ENCODE data around the gene SGCB.

Gene SGCB

GRCh38 chr4:52006887-52007286 is 31.2 kb downstream of the SGCB start:
- no peak overlapping the region for H3K23ac ChIP-seq (ENCODE audit: low read length in 2 of 2)
- no peaks in the 10 kb centered on the region for H3K27me3 ChIP-seq (ENCODE audit: control insufficient read depth in 1 of 2, insufficient read depth in 1 of 2, low read length in 2 of 2)
- H2AFZ ChIP-seq (ENCODE audit: low read depth, low read length) = no peak overlapping the region
- no peak overlapping the region for H3K4ac ChIP-seq (ENCODE audit: low read depth in 1 of 2, low read length in 2 of 2)
- H3K27ac ChIP-seq (ENCODE audit: low read length, poor library complexity, severe bottlenecking) = no peak overlapping the region
- H3K36me3 ChIP-seq (ENCODE audit: control insufficient read depth in 1 of 2, insufficient read depth in 2 of 2, low read depth in 1 of 2, low read length in 2 of 2) = peaks cover 0 to 44% of the 10 kb centered on the region in 2 experiments
- no peak overlapping the region for H2BK12ac ChIP-seq (ENCODE audit: low read length in 2 of 2)
- whole genome bisulfite sequencing = 100% methylated on average over 3 of the region's 4 CpGs
- no peak overlapping the region for H3K4me2 ChIP-seq (ENCODE audit: low read length, poor library complexity, severe bottlenecking)
- no peak overlapping the region for H3K18ac ChIP-seq (ENCODE audit: low read depth in 1 of 2, low read length in 2 of 2)
- H3K9ac ChIP-seq (ENCODE audit: low read length) = no peak overlapping the region
- H3K79me1 ChIP-seq (replicated peaks; ENCODE audit: low read length, poor library complexity, severe bottlenecking) = no peaks in the 10 kb centered on the region
- no peak overlapping the region for H3K14ac ChIP-seq (ENCODE audit: low read length in 2 of 2)
- H2AK5ac ChIP-seq (ENCODE audit: low read length, severe bottlenecking) = no peak overlapping the region
- no peaks in the 10 kb centered on the region for H3K4me1 ChIP-seq (ENCODE audit: control insufficient read depth, insufficient read depth, low read depth, low read length)
- no peak overlapping the region for H4K8ac ChIP-seq (ENCODE audit: low read length)
- H4K91ac ChIP-seq (ENCODE audit: low read length) = no peak overlapping the region
- no peak overlapping the region for H2BK120ac ChIP-seq (ENCODE audit: low read depth, low read length)
- H3K4me3 ChIP-seq (ENCODE audit: insufficient read depth in 1 of 2, low read depth in 1 of 2, low read length in 2 of 2) = no peak overlapping the region
- H2BK5ac ChIP-seq (ENCODE audit: low read depth, low read length, poor library complexity, severe bottlenecking) = no peak overlapping the region
- peaks cover 6% of the 10 kb centered on the region for H3K9me3 ChIP-seq (ENCODE audit: control insufficient read depth, low read length)
- no peak overlapping the region for H2BK15ac ChIP-seq (ENCODE audit: low read depth, poor library complexity, severe bottlenecking)
- no peak for DNase-seq

- no peak overlapping the region for H4K91ac ChIP-seq (ENCODE audit: low read length)
- no peak for DNase-seq
- H3K14ac ChIP-seq (ENCODE audit: low read length in 2 of 2) = no peak overlapping the region
- H2BK5ac ChIP-seq (ENCODE audit: low read depth, low read length, poor library complexity, severe bottlenecking) = no peak overlapping the region
- peaks cover 3% of the 10 kb centered on the region for H3K4me1 ChIP-seq (ENCODE audit: control insufficient read depth, insufficient read depth, low read depth, low read length)
- H3K27ac ChIP-seq (ENCODE audit: low read length, poor library complexity, severe bottlenecking) = no peak overlapping the region
- peaks cover 0 to 34% of the 10 kb centered on the region in 2 experiments for H3K36me3 ChIP-seq (ENCODE audit: control insufficient read depth in 1 of 2, insufficient read depth in 2 of 2, low read depth in 1 of 2, low read length in 2 of 2)
- H3K18ac ChIP-seq (ENCODE audit: low read depth in 1 of 2, low read length in 2 of 2) = no peak overlapping the region
- WGBS = no CpG with 5 or more reads among the region's 2 CpGs
- H3K27me3 ChIP-seq (ENCODE audit: control insufficient read depth in 1 of 2, insufficient read depth in 1 of 2, low read length in 2 of 2) = no peaks in the 10 kb centered on the region
- H3K9ac ChIP-seq (ENCODE audit: low read length) = no peak overlapping the region
- no peak overlapping the region for H3K4me2 ChIP-seq (ENCODE audit: low read length, poor library complexity, severe bottlenecking)
- no peaks in the 10 kb centered on the region for H3K79me1 ChIP-seq (replicated peaks; ENCODE audit: low read length, poor library complexity, severe bottlenecking)
- no peak overlapping the region for H2BK15ac ChIP-seq (ENCODE audit: low read depth, poor library complexity, severe bottlenecking)
- H4K8ac ChIP-seq (ENCODE audit: low read length) = no peak overlapping the region
- H2AFZ ChIP-seq (ENCODE audit: low read depth, low read length) = no peak overlapping the region
- H3K9me3 ChIP-seq (ENCODE audit: control insufficient read depth, low read length) = peaks cover 6% of the 10 kb centered on the region
- H3K4me3 ChIP-seq (ENCODE audit: insufficient read depth in 1 of 2, low read depth in 1 of 2, low read length in 2 of 2) = no peak overlapping the region
- H3K23ac ChIP-seq (ENCODE audit: low read length in 2 of 2) = no peak overlapping the region
- no peak overlapping the region for H2BK12ac ChIP-seq (ENCODE audit: low read length in 2 of 2)
- no peak overlapping the region for H2BK120ac ChIP-seq (ENCODE audit: low read depth, low read length)
- H3K4ac ChIP-seq (ENCODE audit: low read depth in 1 of 2, low read length in 2 of 2) = no peak overlapping the region
- no peak overlapping the region for H2AK5ac ChIP-seq (ENCODE audit: low read length, severe bottlenecking)
Measured at GRCh38 chr4:52005604-52006273, 32.4 kb downstream of the SGCB start.

GRCh38 chr4:52004414-52004813 is 33.7 kb downstream of the SGCB start:
- Histone ChIP-seq H3K36me3 (ENCODE audit: control insufficient read depth in 1 of 2, insufficient read depth in 2 of 2, low read depth in 1 of 2, low read length in 2 of 2) (peaks cover 0 to 33% of the 10 kb centered on the region in 2 experiments), H3K14ac (ENCODE audit: low read length in 2 of 2) (no peak overlapping the region), H2AFZ (ENCODE audit: low read depth, low read length) (no peak overlapping the region), H3K27ac (ENCODE audit: low read length, poor library complexity, severe bottlenecking) (no peak overlapping the region), H3K9me3 (ENCODE audit: control insufficient read depth, low read length) (peaks cover 4% of the 10 kb centered on the region), H2BK12ac (ENCODE audit: low read length in 2 of 2) (no peak overlapping the region), H3K9ac (ENCODE audit: low read length) (no peak overlapping the region), H3K4me2 (ENCODE audit: low read length, poor library complexity, severe bottlenecking) (no peak overlapping the region), H4K91ac (ENCODE audit: low read length) (no peak overlapping the region), H2BK5ac (ENCODE audit: low read depth, low read length, poor library complexity, severe bottlenecking) (no peak overlapping the region), H3K18ac (ENCODE audit: low read depth in 1 of 2, low read length in 2 of 2) (no peak overlapping the region), H2BK15ac (ENCODE audit: low read depth, poor library complexity, severe bottlenecking) (no peak overlapping the region), H4K8ac (ENCODE audit: low read length) (no peak overlapping the region), H2AK5ac (ENCODE audit: low read length, severe bottlenecking) (no peak overlapping the region), H3K4me3 (ENCODE audit: insufficient read depth in 1 of 2, low read depth in 1 of 2, low read length in 2 of 2) (no peak overlapping the region), H3K4me1 (ENCODE audit: control insufficient read depth, insufficient read depth, low read depth, low read length) (peaks cover 3% of the 10 kb centered on the region), H3K27me3 (ENCODE audit: control insufficient read depth in 1 of 2, insufficient read depth in 1 of 2, low read length in 2 of 2) (no peaks in the 10 kb centered on the region), H2BK120ac (ENCODE audit: low read depth, low read length) (no peak overlapping the region), H3K79me1 (replicated peaks; ENCODE audit: low read length, poor library complexity, severe bottlenecking) (no peaks in the 10 kb centered on the region), H3K23ac (ENCODE audit: low read length in 2 of 2) (no peak overlapping the region), H3K4ac (ENCODE audit: low read depth in 1 of 2, low read length in 2 of 2) (no peak overlapping the region)
- DNase-seq = no peak

- Histone ChIP-seq H3K27ac (ENCODE audit: low read length, poor library complexity, severe bottlenecking) (no peak overlapping the region), H3K4me3 (ENCODE audit: insufficient read depth in 1 of 2, low read depth in 1 of 2, low read length in 2 of 2) (no peak overlapping the region), H2BK15ac (ENCODE audit: low read depth, poor library complexity, severe bottlenecking) (no peak overlapping the region), H2AK5ac (ENCODE audit: low read length, severe bottlenecking) (no peak overlapping the region), H2BK5ac (ENCODE audit: low read depth, low read length, poor library complexity, severe bottlenecking) (no peak overlapping the region), H2BK12ac (ENCODE audit: low read length in 2 of 2) (no peak overlapping the region), H3K23ac (ENCODE audit: low read length in 2 of 2) (no peak overlapping the region), H2AFZ (ENCODE audit: low read depth, low read length) (no peak overlapping the region), H3K18ac (ENCODE audit: low read depth in 1 of 2, low read length in 2 of 2) (no peak overlapping the region), H3K36me3 (ENCODE audit: control insufficient read depth in 1 of 2, insufficient read depth in 2 of 2, low read depth in 1 of 2, low read length in 2 of 2) (peaks cover 0 to 25% of the 10 kb centered on the region in 2 experiments), H4K91ac (ENCODE audit: low read length) (no peak overlapping the region), H3K4me1 (ENCODE audit: control insufficient read depth, insufficient read depth, low read depth, low read length) (peaks cover 7% of the 10 kb centered on the region), H4K8ac (ENCODE audit: low read length) (no peak overlapping the region), H2BK120ac (ENCODE audit: low read depth, low read length) (no peak overlapping the region), H3K4me2 (ENCODE audit: low read length, poor library complexity, severe bottlenecking) (no peak overlapping the region), H3K79me1 (replicated peaks; ENCODE audit: low read length, poor library complexity, severe bottlenecking) (no peaks in the 10 kb centered on the region), H3K9me3 (ENCODE audit: control insufficient read depth, low read length) (no peaks in the 10 kb centered on the region), H3K9ac (ENCODE audit: low read length) (no peak overlapping the region), H3K14ac (ENCODE audit: low read length in 2 of 2) (no peak overlapping the region), H3K27me3 (ENCODE audit: control insufficient read depth in 1 of 2, insufficient read depth in 1 of 2, low read length in 2 of 2) (no peaks in the 10 kb centered on the region), H3K4ac (ENCODE audit: low read depth in 1 of 2, low read length in 2 of 2) (no peak overlapping the region)
- WGBS = 67% methylated on average over 1 of the region's 2 CpGs
- no peak for DNase-seq
Measured at GRCh38 chr4:52001616-52002015, 36.5 kb downstream of the SGCB start.

Measured in mesenchymal stem cell (in vitro differentiated cells and primary cell).